T-helper 9 cell (primary cell): ENCODE measurements around the gene SPECC1L.
"Not testable (repeated sequence)": the region's sequence is repeated elsewhere in the genome, so short reads cannot be mapped to it uniquely, and the experiment has no call there.

ENCODE experiments used
- DNase-seq: peaks from one replicate; pipeline ENCODE4 v3.0.0-alpha.2; 2020

SPECC1L gene

GRCh38 chr22:24247564-24248344 is 22.9 kb upstream of the SPECC1L start:
- DNase-seq = peak; percentile 16

DNA sequence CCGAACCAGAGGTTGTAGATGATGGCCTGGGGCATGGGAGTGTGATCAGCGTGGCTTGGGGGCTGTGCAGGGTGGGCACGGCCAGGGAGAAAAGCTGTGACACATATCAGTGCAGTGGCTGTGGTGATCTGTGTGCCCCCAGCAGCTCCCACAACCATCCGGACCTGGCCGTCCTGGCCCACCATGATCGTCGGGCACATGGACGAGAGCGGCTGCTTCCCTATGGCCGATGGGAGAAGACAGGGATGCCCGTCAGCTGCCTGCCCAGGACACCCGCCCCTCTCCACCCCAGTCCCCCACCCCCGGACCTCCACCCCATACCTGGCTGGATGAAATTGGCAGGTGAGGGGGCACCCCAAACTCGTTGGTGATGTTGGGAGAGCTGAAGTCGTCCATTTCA is 22.0 kb upstream of the SPECC1L start:
- not testable (repeated sequence) for DNase-seq

DNA sequence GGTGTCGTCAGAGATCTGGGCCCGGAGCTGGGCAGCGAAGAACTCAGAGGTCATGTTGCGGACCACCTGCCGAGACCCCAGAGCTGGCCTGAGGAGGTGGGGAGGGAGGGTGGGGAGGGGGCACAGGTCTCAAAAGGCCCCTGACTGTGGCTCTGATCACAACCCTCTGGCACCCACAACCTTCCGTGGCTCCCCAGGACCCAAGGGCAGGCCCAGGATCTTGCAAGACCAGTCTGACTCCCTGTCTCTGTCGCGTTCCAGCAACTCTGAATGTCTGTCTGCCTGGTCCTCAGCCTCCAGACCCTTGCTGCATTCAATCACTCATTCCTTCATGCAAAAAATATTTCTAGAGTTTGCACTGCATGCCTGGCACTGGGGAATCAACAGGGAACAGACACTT is 21.2 kb upstream of the SPECC1L start:
- not testable (repeated sequence) for DNase-seq

- not testable (repeated sequence) for DNase-seq
Measured at GRCh38 chr22:24251286-24251685, 19.3 kb upstream of the SPECC1L start.

DNA sequence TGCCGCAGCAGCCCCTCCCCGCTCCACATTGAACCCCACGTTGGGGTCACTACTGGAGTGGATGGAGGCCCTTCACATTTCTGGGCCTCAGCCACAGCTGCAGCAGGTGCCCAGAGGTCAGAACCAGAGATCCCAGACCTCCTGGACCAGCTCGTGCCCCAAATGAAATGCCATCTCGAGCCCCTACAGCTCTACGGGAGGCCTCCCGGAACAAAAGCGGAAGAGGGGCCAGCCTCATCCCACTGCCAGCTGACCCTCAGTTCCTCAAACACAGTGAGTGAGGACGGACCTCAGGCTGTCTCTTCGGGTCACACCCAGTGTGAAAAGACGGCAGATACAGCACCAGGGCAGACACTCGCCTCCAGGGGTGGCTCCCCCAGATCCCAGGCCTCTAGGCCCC is 17.5 kb upstream of the SPECC1L start:
- not testable (repeated sequence) for DNase-seq

GRCh38 chr22:24256136-24256535 is 14.5 kb upstream of the SPECC1L start:
- not testable (repeated sequence) for DNase-seq

DNA sequence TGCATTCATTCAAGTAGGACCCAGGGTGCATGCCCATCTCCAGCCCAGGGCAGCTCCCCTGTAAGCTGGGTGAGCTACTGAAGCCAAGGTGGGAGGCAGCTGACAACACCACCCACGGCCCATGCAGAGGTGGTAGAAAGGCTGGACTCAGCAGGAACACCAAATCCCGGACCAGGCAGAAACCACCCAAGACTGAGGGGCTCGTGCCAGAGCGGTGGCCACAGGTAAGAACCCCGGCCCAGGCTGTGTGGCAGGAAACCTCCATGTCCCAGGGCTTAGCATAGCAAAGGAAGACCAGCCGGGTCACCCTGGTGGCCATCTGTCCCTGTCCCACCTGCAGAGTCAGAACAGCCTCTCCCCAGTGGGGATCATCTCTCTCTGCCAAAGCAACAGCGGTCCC is 13.9 kb upstream of the SPECC1L start:
- DNase-seq = not testable (repeated sequence)

DNA sequence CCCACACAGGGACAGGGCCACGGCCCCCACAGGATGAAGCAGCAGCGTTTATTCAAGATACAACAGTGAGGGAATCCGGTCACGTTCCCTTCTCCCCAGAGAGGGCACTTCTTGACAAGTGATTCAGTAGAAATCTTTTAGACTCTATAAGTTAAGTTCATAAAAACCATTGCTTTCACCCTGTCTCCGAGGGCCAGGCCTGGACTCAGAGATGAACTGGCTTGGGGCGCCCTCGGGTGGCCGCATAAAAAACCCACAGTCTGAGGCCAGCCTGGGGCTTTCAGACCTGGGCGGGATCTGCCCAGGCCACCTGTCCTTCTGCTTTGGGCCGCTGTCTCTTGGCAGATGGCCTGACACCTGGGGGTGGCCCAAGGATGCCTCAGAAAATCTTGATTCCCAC is 11.2 kb upstream of the SPECC1L start:
- DNase-seq = peak; percentile 46

- DNase-seq = not testable (repeated sequence)
Measured at GRCh38 chr22:24262185-24262749, 8.4 kb upstream of the SPECC1L start.

DNA sequence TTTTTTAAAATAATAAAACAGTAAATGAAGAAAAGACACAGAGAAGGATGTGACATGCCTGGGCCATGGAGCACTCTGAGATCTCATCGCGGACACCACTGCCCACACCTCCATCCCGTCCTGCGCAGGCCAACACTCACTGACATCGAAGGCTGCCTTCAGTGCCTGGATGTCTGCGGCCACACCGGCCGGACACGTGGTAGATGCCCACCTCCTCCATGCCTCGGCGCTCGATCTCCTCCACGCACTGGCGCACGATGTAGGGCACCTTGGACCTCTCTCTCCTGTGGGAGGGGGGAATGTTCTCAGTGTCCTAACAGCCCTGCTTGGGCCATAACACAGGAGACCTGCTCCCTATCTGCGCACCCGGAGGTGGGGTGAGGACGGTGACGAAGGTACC is 7.2 kb upstream of the SPECC1L start:
- DNase-seq = not testable (repeated sequence)

- DNase-seq = not testable (repeated sequence)
Measured at GRCh38 chr22:24264329-24264896, 6.2 kb upstream of the SPECC1L start.

DNA sequence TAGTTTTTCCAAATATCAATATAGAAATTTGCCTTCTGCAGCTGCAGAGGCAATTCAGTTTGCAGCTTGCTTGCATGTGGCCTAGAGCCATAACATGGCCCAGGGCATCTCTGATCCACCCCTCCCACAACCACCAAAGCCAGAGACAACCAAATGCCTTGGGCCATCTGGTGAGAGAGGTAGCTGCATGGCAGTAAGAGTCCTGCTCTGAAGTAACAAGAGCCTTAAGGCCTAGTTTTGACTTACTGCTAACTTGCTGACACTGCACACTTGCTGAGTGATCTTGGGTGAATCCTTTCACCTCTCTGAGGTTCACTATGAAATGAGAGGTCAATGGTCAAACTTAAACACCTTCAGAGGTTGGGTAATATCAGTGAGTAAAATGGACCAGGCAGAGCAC is 4.9 kb upstream of the SPECC1L start:
- DNase-seq = no peak

DNA sequence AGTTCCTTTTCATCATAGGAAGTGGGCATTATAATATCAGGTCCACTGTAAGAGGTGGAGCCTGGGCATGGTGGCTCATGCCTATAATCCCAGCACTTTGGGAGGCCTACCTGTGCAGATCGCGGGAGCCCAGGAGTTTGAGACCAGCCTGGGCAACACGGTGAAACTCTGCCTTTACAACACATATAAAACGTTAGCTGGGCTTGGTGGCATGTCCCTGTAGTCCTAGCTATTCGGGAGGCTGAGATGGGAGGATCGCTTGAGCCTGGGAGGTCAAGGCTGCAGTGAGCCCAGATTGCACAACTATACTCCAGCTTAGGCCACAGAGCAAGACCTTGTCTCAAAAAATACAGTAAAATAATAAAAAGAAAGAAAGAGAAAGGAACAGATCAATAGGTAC is 4.1 kb upstream of the SPECC1L start:
- not testable (repeated sequence) for DNase-seq

- DNase-seq = no peak
Measured at GRCh38 chr22:24271386-24271854, 789 bp downstream of the SPECC1L start.

DNA sequence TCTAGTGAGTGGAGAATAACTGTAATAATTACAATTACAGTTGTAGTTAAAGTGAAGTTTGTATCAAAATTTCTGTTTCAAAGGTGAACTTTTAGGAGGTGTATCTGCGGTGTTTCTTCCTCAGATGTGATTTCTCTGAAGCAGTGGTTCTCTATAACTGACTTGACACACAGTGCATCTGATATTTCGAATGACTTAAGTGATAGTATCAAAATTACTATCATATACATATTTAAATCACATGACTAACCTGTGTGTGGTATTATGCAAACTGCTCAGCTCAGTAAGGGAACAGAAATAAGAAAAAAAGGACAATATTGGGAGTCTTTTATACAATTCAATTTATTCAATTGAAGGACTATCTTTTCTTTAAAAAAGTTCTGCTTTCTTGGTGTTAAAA is 2.4 kb downstream of the SPECC1L start:
- DNase-seq = not testable (repeated sequence)

- DNase-seq = not testable (repeated sequence)
Measured at GRCh38 chr22:24273906-24274305, 3.3 kb downstream of the SPECC1L start.

GRCh38 chr22:24274696-24275405 is 4.2 kb downstream of the SPECC1L start:
- not testable (repeated sequence) for DNase-seq

DNA sequence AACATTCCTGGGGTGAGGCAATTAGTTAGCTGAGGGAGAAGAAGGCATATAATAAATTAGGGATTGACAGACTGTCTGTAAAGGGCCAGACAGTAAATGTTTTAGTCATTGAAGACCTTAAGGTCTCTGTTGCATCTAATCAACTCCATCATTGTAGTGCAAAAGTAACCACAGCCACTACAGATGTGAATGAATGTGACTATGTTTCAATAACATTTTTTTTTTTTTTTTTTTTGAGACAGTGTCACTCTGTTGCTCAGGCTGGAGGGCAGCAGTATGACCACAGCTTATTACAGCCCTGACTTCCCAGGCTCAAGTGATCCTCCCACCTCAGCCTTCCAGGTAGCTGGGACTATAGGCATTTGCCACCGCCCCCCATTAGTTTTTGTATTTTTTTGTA is 9.7 kb downstream of the SPECC1L start:
- not testable (repeated sequence) for DNase-seq

GRCh38 chr22:24282401-24282800 is 11.8 kb downstream of the SPECC1L start:
- no peak for DNase-seq

DNA sequence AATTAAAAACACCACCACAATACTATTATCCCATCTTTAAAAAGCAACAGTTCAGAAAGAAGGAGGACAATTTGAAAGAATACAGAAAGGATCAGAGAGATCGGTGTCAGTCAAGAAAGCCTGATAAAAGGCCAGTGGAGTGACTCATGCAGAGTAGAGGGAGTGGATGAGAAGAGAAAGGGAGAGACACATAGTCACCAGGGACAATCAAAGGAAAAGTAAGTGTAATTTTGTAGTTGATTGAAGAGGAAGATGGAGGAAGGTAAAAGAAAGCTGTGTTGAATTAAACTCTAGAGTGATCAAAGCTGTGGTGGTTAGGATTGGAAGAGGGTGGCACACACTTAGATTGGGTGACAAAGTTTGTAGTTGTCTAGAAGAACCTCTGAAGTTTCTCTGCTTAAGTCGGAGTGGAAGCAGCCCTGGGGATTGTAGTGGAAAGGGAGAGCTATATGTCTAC is 14.1 kb downstream of the SPECC1L start:
- no peak for DNase-seq

DNA sequence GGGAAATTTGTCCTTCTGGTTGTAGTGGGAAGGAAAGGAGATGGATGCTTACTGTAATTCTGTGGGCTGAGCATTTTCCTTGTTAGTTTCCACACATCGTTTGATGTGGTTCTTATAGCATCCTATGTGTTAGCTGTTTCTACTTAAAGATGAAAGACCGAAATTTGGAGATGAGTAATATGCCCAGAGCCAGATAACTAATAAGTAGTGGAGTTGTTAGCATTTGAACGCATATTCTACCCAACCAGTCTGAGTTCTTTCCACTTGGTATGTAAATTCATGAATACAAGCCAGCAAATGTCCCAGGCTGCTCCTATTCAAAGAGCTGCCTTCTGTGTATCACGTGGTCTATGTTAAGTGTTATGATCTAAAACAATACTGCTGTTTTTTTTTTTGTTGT is 14.6 kb downstream of the SPECC1L start:
- DNase-seq = no peak

- not testable (repeated sequence) for DNase-seq
Measured at GRCh38 chr22:24287212-24287611, 16.6 kb downstream of the SPECC1L start.

- DNase-seq = not testable (repeated sequence)
Measured at GRCh38 chr22:24287801-24288200, 17.2 kb downstream of the SPECC1L start.
